NK-92 (cell line): Measurements from ENCODE around the gene MCTP1.

Experiments
- DNase-seq: peaks from one replicate; lab custom pipeline; 2025; ENCODE audit not compliant: unreplicated experiment; lab: John Stamatoyannopoulos, UW

MCTP1 gene

GRCh38 chr5:95284572-95285408 is at the start of gene MCTP1:
Gene MCTP1, minus strand, starts transcription at chr5:95285094.
- DNase-seq: no peak

GRCh38 chr5:95332158-95332557 is 47.3 kb upstream of the MCTP1 start:
- no peak for DNase-seq

- DNase-seq: no peak
Observed at GRCh38 chr5:95331358-95331757, 46.5 kb upstream of the MCTP1 start.

- DNase-seq: no peak
Observed at GRCh38 chr5:95327211-95327610, 42.3 kb upstream of the MCTP1 start.

- DNase-seq: no peak
Observed at GRCh38 chr5:95317687-95318086, 32.8 kb upstream of the MCTP1 start.

GRCh38 chr5:95317085-95317484 is 32.2 kb upstream of the MCTP1 start:
- no peak for DNase-seq

- DNase-seq: no peak
Observed at GRCh38 chr5:95304711-95305110, 19.8 kb upstream of the MCTP1 start.

- DNase-seq: no peak
Observed at GRCh38 chr5:95298651-95299050, 13.8 kb upstream of the MCTP1 start.

GRCh38 chr5:95296291-95296690 is 11.4 kb upstream of the MCTP1 start:
- DNase-seq: no peak

- no peak for DNase-seq
Observed at GRCh38 chr5:95285409-95285755, 488 bp upstream of the MCTP1 start.

- DNase-seq: no peak
Observed at GRCh38 chr5:95283761-95284571, 928 bp downstream of the MCTP1 start.

- no peak for DNase-seq
Observed at GRCh38 chr5:95283022-95283615, 1.8 kb downstream of the MCTP1 start.

GRCh38 chr5:95281226-95281625 is 3.7 kb downstream of the MCTP1 start:
- no peak for DNase-seq

- DNase-seq: no peak
Observed at GRCh38 chr5:95280401-95281095, 4.3 kb downstream of the MCTP1 start.

- no peak for DNase-seq
Observed at GRCh38 chr5:95274011-95274410, 10.9 kb downstream of the MCTP1 start.

- DNase-seq: no peak
Observed at GRCh38 chr5:95272316-95272929, 12.5 kb downstream of the MCTP1 start.

- DNase-seq: no peak
Observed at GRCh38 chr5:95262933-95263660, 21.8 kb downstream of the MCTP1 start.

GRCh38 chr5:95261437-95262175 is 23.3 kb downstream of the MCTP1 start:
- DNase-seq: no peak

- DNase-seq: no peak
Observed at GRCh38 chr5:95256991-95257390, 27.9 kb downstream of the MCTP1 start.

GRCh38 chr5:95256446-95256845 is 28.4 kb downstream of the MCTP1 start:
- DNase-seq: no peak
